SK-N-SH treated with all-trans-retinoic acid at 6 μM for 48 hours (cell line): ENCODE results near the gene TOMM20.

ENCODE experiments used
- ATAC-seq: fragments of 200-7000 bp; cut with Tn5 transposase; 3 replicates; pipeline ENCODE4 v1.9.1; 2020; ENCODE audit warnings: mild to moderate bottlenecking, moderate library complexity
- ARNTL ChIP-seq: fragments of 450-650 bp; formaldehyde crosslinking; IDR thresholded peaks from 2 replicates; pipeline ENCODE4 v1.5.0; 2020; ENCODE audit warnings: low read depth, mild to moderate bottlenecking, moderate library complexity, borderline replicate concordance
- BACH2 ChIP-seq: fragments of 250-450 bp; sonication (Bioruptor Pico); IDR thresholded peaks from 2 replicates; pipeline ENCODE4 v1.9.0; 2021; ENCODE audit warnings: mild to moderate bottlenecking, borderline replicate concordance
- ESRRG ChIP-seq: fragments of 250-450 bp; sonication (Bioruptor Pico); IDR thresholded peaks from 2 replicates; pipeline ENCODE4 v1.6.1; 2021; ENCODE audit warnings: mild to moderate bottlenecking
- GLIS3 ChIP-seq: fragments of 250-450 bp; sonication (Bioruptor Pico); IDR thresholded peaks from 2 replicates; pipeline ENCODE4 v1.5.0; 2020; ENCODE audit warnings: mild to moderate bottlenecking, moderate library complexity
- ISL1 ChIP-seq: fragments of 250-450 bp; sonication (Bioruptor Pico); IDR thresholded peaks from 2 replicates; pipeline ENCODE4 v2.1.2; 2022; ENCODE audit warnings: mild to moderate bottlenecking, moderate library complexity
- OSR1 ChIP-seq: fragments of 250-450 bp; sonication (Bioruptor Pico); IDR thresholded peaks from 2 replicates; pipeline ENCODE4 v1.8.0; 2022; ENCODE audit warnings: moderate library complexity, mild to moderate bottlenecking, inconsistent platforms
- PPARA ChIP-seq: fragments of 250-450 bp; sonication (Bioruptor Pico); IDR thresholded peaks from 2 replicates; pipeline ENCODE4 v1.5.0; 2020; ENCODE audit warnings: mild to moderate bottlenecking, borderline replicate concordance
- RARB ChIP-seq: fragments of 250-450 bp; sonication (Bioruptor Pico); IDR thresholded peaks from 2 replicates; pipeline ENCODE4 v1.8.0; 2021; ENCODE audit warnings: mild to moderate bottlenecking, moderate library complexity
- SNAI2 ChIP-seq: fragments of 250-450 bp; sonication (Bioruptor Pico); IDR thresholded peaks from 2 replicates; pipeline ENCODE4 v1.5.0; 2020; ENCODE audit warnings: mild to moderate bottlenecking, moderate library complexity
- TCF4 ChIP-seq: fragments of 250-450 bp; sonication (Bioruptor Pico); IDR thresholded peaks from 2 replicates; pipeline ENCODE4 v1.8.0; 2021; ENCODE audit warnings: mild to moderate bottlenecking, moderate library complexity, borderline replicate concordance
- TOX ChIP-seq: fragments of 250-450 bp; sonication (Bioruptor Pico); IDR thresholded peaks from 2 replicates; pipeline ENCODE4 v1.8.0; 2021; ENCODE audit warnings: mild to moderate bottlenecking, moderate library complexity, borderline replicate concordance
- ZC3H10 ChIP-seq: fragments of 250-450 bp; sonication (Bioruptor Pico); IDR thresholded peaks from 2 replicates; pipeline ENCODE4 v1.5.1; 2021; ENCODE audit warnings: mild to moderate bottlenecking, moderate library complexity
- ZFP3 ChIP-seq: fragments of 250-450 bp; sonication (Bioruptor Pico); IDR thresholded peaks from 2 replicates; pipeline ENCODE4 v1.5.0; 2020; ENCODE audit warnings: mild to moderate bottlenecking, moderate library complexity
- ZFP30 ChIP-seq: fragments of 450-650 bp; formaldehyde crosslinking; IDR thresholded peaks from 2 replicates; pipeline ENCODE4 v1.5.0; 2022; ENCODE audit warnings: mild to moderate bottlenecking, moderate library complexity
- ZNF565 ChIP-seq: fragments of 450-650 bp; formaldehyde crosslinking; conservative IDR thresholded peaks from 2 replicates; pipeline ENCODE4 v1.5.0; 2020; ENCODE audit warnings: low read depth, mild to moderate bottlenecking, moderate library complexity
- ZNF70 ChIP-seq: fragments of 450-650 bp; formaldehyde crosslinking; IDR thresholded peaks from 2 replicates; pipeline ENCODE4 v1.5.0; 2020; ENCODE audit warnings: mild to moderate bottlenecking, moderate library complexity
- ZNF8 ChIP-seq: fragments of 450-650 bp; formaldehyde crosslinking; IDR thresholded peaks from 2 replicates; pipeline ENCODE4 v1.5.0; 2020; ENCODE audit warnings: mild to moderate bottlenecking, moderate library complexity
- TF ChIP-seq, protein P1 (sequence below): fragments of 250-450 bp; sonication (Bioruptor Pico); IDR thresholded peaks from 2 replicates; pipeline ENCODE4 v1.5.1; 2021; ENCODE audit warnings: mild to moderate bottlenecking, moderate library complexity
- TF ChIP-seq, protein P2 (sequence below): fragments of 250-450 bp; sonication (Bioruptor Pico); IDR thresholded peaks from 2 replicates; pipeline ENCODE4 v1.8.0; 2021; ENCODE audit warnings: low read depth, mild to moderate bottlenecking, moderate library complexity, borderline replicate concordance
- TF ChIP-seq, protein P3 (sequence below): fragments of 250-450 bp; sonication (Bioruptor Pico); IDR thresholded peaks from 2 replicates; pipeline ENCODE4 v1.8.0; 2020; ENCODE audit warnings: mild to moderate bottlenecking, moderate library complexity, borderline replicate concordance
- TF ChIP-seq, protein P4 (sequence below): fragments of 250-450 bp; sonication (Bioruptor Pico); IDR thresholded peaks from 2 replicates; pipeline ENCODE4 v1.5.0; 2020; ENCODE audit warnings: mild to moderate bottlenecking, moderate library complexity

Gene TOMM20

DNA sequence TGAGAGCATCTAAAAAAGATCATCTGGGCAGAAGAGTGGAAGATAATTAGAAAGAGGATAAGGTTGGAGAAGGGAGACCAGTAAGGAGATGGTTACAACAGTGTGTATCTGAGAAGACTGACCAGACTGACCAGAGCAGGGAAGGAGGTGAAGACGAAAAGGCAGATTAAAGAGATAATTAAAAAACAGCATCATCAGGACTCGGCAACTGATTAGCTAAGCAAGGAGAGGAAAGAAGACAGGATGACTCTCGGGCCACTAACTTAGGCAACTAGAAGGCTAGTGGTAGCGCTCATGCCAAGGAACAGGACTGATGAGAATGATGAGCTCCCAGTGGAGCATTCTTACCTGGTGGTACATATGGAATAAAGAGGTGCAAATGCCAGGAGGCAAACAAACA, 28.5 kb upstream of the TOMM20 start:
- ATAC-seq = no peak
- no peak for TF ChIP-seq ISL1 (CRISPR knock-in tag)
- no peak for TF ChIP-seq RARB
- no peak for TF ChIP-seq ZNF8 (CRISPR knock-in tag)
- TF ChIP-seq GLIS3 (CRISPR knock-in tag) = no peak
- no peak for TF ChIP-seq SNAI2 (CRISPR knock-in tag)

DNA sequence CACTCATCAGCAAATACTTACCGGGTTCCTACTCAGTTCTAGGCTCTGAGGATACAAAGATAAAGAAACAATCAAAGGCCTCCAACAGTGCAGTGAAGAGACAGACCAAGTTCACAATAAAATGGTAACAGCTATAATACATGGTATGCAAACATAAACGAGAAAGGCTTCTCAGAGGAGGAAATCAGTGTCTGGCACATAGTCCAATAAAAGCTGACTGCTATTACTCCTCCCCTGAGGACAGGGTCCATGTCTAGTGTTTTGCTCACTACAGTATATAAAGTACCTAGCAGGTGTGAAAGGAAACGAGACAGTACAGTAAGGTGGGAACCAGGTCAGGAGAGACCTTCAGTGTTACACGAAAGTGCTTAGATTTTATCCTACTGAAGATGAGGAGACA, 28.1 kb upstream of the TOMM20 start:
- ATAC-seq = no peak
- TF ChIP-seq GLIS3 (CRISPR knock-in tag) = no peak
- no peak for TF ChIP-seq ARNTL (CRISPR knock-in tag)
- no peak for TF ChIP-seq ZFP3 (CRISPR knock-in tag)
- TF ChIP-seq ZNF8 (CRISPR knock-in tag) = no peak
- TF ChIP-seq ZC3H10 (CRISPR knock-in tag) = no peak
- TF ChIP-seq, protein P1, sequence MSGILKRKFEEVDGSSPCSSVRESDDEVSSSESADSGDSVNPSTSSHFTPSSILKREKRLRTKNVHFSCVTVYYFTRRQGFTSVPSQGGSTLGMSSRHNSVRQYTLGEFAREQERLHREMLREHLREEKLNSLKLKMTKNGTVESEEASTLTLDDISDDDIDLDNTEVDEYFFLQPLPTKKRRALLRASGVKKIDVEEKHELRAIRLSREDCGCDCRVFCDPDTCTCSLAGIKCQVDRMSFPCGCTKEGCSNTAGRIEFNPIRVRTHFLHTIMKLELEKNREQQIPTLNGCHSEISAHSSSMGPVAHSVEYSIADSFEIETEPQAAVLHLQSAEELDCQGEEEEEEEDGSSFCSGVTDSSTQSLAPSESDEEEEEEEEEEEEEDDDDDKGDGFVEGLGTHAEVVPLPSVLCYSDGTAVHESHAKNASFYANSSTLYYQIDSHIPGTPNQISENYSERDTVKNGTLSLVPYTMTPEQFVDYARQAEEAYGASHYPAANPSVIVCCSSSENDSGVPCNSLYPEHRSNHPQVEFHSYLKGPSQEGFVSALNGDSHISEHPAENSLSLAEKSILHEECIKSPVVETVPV (CRISPR knock-in tag) = no peak
- no peak for TF ChIP-seq RARB
- TF ChIP-seq, protein P2, sequence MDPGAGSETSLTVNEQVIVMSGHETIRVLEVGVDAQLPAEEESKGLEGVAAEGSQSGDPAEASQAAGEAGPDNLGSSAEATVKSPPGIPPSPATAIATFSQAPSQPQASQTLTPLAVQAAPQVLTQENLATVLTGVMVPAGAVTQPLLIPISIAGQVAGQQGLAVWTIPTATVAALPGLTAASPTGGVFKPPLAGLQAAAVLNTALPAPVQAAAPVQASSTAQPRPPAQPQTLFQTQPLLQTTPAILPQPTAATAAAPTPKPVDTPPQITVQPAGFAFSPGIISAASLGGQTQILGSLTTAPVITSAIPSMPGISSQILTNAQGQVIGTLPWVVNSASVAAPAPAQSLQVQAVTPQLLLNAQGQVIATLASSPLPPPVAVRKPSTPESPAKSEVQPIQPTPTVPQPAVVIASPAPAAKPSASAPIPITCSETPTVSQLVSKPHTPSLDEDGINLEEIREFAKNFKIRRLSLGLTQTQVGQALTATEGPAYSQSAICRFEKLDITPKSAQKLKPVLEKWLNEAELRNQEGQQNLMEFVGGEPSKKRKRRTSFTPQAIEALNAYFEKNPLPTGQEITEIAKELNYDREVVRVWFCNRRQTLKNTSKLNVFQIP = no peak
- no peak for TF ChIP-seq TOX
- no peak for TF ChIP-seq ZFP30 (CRISPR knock-in tag)
- no peak for TF ChIP-seq PPARA
- TF ChIP-seq ISL1 (CRISPR knock-in tag) = no peak
- TF ChIP-seq OSR1 (CRISPR knock-in tag) = no peak

DNA sequence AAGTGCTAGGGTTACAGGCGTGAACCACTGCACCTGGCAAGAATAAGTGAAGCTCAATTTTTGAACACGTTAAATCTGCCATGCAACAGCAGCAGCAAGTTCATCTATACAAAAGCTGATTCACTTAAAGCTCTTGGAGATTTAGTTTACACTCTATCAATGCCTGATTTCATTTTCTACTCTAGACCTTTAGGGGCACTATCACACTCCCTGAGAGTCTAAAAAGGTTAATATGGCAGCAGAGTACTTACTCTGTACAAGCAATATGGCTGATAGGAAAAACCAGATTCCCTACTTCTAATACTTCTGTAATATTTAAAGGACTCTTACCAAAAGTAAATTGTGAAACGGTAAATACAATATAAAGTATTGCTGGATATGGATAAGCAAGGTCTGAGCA, 27.6 kb upstream of the TOMM20 start:
- no peak for ATAC-seq
- TF ChIP-seq, protein P3, sequence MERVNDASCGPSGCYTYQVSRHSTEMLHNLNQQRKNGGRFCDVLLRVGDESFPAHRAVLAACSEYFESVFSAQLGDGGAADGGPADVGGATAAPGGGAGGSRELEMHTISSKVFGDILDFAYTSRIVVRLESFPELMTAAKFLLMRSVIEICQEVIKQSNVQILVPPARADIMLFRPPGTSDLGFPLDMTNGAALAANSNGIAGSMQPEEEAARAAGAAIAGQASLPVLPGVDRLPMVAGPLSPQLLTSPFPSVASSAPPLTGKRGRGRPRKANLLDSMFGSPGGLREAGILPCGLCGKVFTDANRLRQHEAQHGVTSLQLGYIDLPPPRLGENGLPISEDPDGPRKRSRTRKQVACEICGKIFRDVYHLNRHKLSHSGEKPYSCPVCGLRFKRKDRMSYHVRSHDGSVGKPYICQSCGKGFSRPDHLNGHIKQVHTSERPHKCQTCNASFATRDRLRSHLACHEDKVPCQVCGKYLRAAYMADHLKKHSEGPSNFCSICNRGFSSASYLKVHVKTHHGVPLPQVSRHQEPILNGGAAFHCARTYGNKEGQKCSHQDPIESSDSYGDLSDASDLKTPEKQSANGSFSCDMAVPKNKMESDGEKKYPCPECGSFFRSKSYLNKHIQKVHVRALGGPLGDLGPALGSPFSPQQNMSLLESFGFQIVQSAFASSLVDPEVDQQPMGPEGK (CRISPR knock-in tag) = no peak
- no peak for TF ChIP-seq RARB
- TF ChIP-seq, protein P1 (CRISPR knock-in tag) = no peak
- TF ChIP-seq, protein P2 = no peak
- no peak for TF ChIP-seq OSR1 (CRISPR knock-in tag)
- no peak for TF ChIP-seq SNAI2 (CRISPR knock-in tag)
- no peak for TF ChIP-seq ZC3H10 (CRISPR knock-in tag)
- TF ChIP-seq ZNF8 (CRISPR knock-in tag) = no peak
- no peak for TF ChIP-seq TOX
- no peak for TF ChIP-seq ZNF70 (CRISPR knock-in tag)
- no peak for TF ChIP-seq ZFP30 (CRISPR knock-in tag)
- TF ChIP-seq, protein P4, sequence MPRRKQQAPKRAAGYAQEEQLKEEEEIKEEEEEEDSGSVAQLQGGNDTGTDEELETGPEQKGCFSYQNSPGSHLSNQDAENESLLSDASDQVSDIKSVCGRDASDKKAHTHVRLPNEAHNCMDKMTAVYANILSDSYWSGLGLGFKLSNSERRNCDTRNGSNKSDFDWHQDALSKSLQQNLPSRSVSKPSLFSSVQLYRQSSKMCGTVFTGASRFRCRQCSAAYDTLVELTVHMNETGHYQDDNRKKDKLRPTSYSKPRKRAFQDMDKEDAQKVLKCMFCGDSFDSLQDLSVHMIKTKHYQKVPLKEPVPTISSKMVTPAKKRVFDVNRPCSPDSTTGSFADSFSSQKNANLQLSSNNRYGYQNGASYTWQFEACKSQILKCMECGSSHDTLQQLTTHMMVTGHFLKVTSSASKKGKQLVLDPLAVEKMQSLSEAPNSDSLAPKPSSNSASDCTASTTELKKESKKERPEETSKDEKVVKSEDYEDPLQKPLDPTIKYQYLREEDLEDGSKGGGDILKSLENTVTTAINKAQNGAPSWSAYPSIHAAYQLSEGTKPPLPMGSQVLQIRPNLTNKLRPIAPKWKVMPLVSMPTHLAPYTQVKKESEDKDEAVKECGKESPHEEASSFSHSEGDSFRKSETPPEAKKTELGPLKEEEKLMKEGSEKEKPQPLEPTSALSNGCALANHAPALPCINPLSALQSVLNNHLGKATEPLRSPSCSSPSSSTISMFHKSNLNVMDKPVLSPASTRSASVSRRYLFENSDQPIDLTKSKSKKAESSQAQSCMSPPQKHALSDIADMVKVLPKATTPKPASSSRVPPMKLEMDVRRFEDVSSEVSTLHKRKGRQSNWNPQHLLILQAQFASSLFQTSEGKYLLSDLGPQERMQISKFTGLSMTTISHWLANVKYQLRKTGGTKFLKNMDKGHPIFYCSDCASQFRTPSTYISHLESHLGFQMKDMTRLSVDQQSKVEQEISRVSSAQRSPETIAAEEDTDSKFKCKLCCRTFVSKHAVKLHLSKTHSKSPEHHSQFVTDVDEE (CRISPR knock-in tag) = no peak
- no peak for TF ChIP-seq BACH2 (CRISPR knock-in tag)
- TF ChIP-seq ZNF565 (CRISPR knock-in tag) = no peak
- TF ChIP-seq GLIS3 (CRISPR knock-in tag) = no peak
- no peak for TF ChIP-seq ESRRG (CRISPR knock-in tag)
- TF ChIP-seq TCF4 (CRISPR knock-in tag) = no peak
- TF ChIP-seq PPARA = no peak
- TF ChIP-seq, all 23 proteins: peak for 0
